Epidermal melanocyte (primary cell): ENCODE data around the gene GRIK3.

Source experiments
- DNase-seq: peaks from one replicate; pipeline ENCODE4 v3.0.0; 2011; ENCODE audit warnings: low spot score; ENCODE audit not compliant: insufficient read length

The GRIK3 gene

DNA sequence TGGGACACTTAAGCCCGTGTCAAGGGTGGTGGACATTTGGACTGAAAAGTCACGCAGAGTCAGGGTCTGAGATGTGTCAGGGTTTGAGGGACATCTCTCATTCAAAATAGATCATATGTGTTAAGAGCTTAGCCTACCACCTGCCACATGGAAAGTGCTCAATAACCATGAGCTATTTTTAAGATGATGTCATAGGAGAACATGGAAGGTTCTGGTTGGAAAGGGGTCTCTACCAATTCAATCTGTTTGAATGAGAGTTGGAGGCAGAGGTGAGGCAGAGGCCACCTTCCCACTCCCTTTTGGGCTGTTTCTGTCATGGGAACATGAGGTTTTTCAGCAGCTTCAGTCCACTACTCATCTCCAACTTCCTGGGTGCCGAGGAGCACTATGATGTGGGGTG, 239.9 kb downstream of the GRIK3 start:
- no peak for DNase-seq

- DNase-seq = no peak
These were observed 240.9 kb downstream of the GRIK3 start for GRCh38 chr1:36793452-36793851.

- no peak for DNase-seq
These were observed 242.0 kb downstream of the GRIK3 start for GRCh38 chr1:36792292-36792691.

DNA sequence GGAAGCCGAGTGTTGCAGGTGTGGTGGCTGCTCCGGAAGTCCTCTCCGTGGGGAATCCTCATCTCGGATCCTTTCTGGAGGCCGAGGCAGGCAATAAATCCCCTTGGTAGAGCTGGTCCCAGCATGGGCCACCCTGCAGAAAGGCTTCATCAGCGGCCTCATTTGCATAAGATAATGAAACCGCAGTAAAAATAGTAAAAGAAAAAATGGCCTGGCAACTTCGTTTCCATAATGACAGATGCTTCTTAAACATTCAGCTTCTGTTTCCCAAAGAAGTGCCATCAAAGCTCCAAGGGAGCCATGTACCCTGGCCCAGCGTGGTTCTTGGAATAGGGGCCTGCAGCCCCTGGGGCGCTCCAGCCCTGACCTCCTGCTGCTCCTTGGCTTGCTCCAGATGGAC, 244.1 kb downstream of the GRIK3 start:
- DNase-seq = no peak

GRCh38 chr1:36789535-36789934, 244.8 kb downstream of the GRIK3 start:
- DNase-seq = no peak

GRCh38 chr1:36787312-36787913, 246.9 kb downstream of the GRIK3 start:
- no peak for DNase-seq

GRCh38 chr1:36786425-36786824, 247.9 kb downstream of the GRIK3 start:
- DNase-seq = no peak

- peak; percentile 23 for DNase-seq
These were observed 250.0 kb downstream of the GRIK3 start for GRCh38 chr1:36784147-36784859.

GRCh38 chr1:36783475-36783874, 250.8 kb downstream of the GRIK3 start:
- DNase-seq = no peak

- DNase-seq = no peak
These were observed 251.5 kb downstream of the GRIK3 start for GRCh38 chr1:36782785-36783184.

- DNase-seq = no peak
These were observed 252.2 kb downstream of the GRIK3 start for GRCh38 chr1:36782085-36782484.

- DNase-seq = no peak
These were observed 253.2 kb downstream of the GRIK3 start for GRCh38 chr1:36781098-36781497.

DNA sequence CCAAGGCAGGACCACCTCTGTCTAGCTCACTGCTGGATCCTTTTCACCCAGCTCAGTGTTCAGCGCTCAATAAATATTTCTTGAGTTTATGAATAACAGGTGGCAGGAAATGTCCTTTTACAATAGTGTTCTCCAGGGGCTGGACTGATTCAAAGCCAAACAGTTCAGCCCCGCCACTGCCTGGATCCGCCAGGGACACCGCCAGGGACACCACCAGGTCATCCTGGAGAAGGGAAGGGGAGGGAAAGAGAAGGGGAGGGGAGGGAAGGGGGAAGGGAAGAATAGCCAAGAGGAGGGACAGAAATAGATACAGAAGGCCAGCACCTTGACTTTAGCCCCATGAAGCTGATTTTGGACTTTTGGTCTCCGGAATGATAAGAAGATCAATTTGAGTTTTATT, 255.6 kb downstream of the GRIK3 start:
- no peak for DNase-seq

GRCh38 chr1:36776948-36777831, 257.1 kb downstream of the GRIK3 start:
- no peak for DNase-seq

DNA sequence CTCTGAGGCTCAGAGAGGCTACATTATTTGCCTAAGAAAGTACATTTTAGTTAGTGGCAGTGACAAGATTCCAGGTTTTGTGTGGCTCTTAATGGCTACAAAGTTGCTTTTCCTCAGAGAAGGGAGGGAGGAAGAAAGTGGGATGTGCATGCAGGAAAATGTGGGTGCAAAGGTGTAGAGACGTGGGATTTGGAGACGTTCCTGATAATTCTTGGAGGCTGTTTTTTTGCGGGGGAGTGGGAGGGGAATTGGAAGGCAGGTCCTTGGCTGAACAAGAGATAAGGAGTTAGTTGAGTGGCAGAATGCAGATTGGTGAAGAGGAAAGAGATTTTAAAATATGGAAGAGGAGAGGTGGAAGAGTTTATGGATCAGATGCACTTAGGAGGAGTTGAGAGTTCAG, 258.1 kb downstream of the GRIK3 start:
- no peak for DNase-seq

GRCh38 chr1:36775716-36776115, 258.6 kb downstream of the GRIK3 start:
- DNase-seq = no peak

GRCh38 chr1:36773827-36774541, 260.3 kb downstream of the GRIK3 start:
- no peak for DNase-seq

- no peak for DNase-seq
These were observed 261.4 kb downstream of the GRIK3 start for GRCh38 chr1:36772647-36773495.

DNA sequence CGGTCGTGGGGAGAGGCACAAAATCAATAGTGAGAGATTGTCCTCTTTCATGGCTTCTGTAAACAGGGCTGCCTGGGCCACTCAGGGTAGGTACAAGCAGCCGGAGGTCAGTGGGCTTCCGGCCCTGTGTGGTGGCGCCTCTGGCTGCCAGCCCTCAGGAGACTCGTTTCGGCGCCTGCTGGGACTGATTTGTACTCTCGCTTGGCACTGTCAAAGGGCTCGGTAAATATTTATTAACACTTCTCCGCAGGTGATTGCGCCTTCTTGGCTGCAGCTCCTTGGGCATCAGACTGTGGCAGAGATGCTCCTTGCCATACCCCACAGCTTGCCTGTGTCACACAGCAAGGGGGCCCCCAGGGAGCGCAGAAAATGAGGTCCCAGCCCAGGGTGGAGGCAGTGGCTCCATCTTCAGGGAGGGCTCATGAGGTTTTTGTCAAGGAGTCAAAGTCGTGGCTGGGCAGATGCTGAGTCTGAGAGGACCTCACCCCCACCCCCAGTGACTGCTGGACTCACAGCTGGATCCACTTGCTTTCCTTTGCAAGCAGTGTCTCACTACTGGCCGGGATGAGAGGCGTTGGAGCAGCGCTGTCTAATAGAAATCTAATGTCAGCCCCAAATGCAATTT, 262.5 kb downstream of the GRIK3 start:
- no peak for DNase-seq

DNA sequence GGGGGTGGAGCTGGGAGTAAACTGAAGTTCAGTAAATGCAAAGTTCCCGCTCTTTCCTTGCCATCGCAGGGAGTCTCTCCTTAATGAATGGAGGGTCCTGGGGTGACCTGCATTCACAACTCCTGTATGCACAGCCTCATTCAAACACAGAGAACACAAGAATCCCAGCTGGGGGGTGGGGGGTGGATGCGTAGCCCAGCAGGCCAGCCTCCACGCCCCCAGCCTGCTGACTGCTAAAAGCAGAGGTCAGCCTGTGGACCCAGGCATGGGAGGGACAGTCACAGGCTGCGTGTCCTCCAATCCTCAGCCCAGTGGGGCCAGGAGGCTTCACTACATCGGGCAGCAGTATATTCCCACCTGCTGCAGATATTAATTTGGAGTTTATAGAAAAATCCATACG, 263.1 kb downstream of the GRIK3 start:
- DNase-seq = no peak
